NCI-H524 treated with DMSO at 0.1 percent for 48 hours (cell line): ENCODE results near the gene LPP.

ENCODE experiments used
- DNase-seq: peaks from one replicate; lab custom pipeline; 2025; lab: John Stamatoyannopoulos, UW

The LPP gene

DNA sequence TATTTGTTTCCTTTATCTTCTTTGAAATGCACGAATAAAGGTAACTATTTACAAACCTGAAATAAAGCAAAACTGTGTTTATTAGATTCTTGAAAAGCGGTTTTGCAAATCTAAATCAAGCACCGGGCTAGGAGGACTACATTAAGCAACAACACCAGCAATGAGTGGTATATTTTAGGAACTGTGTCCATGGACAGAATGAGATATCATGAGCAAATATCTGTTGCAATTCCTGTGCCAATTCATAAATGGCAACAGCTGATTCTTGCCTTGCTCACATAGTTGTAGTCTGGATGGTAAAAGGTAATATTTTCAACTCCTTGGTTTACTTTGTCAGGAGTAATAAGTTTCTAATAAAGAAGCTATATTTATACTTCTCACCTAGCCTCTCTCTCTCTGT is 403.3 kb downstream of the LPP start:
- DNase-seq, result no peak

- DNase-seq, result no peak
Measured at GRCh38 chr3:188558343-188559071, 404.6 kb downstream of the LPP start.

DNA sequence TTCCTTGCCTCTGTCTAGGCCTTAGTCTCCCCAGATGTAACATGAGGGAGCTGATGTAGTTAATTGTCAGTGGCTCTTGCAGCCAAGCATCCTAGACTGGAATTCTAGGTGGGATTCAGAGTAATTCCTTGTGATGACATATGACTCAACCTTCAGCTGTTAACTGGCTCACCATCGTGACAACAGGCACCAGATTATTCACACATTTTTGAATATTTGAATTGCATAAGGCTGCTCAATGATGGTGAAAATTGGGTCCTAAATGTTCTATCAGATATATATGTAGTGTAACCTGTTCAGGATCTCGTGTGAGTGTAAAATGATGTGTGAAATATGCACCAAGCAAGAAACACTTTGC is 405.1 kb downstream of the LPP start:
- no peak for DNase-seq

- DNase-seq, result no peak
Measured at GRCh38 chr3:188559856-188560255, 405.9 kb downstream of the LPP start.

DNA sequence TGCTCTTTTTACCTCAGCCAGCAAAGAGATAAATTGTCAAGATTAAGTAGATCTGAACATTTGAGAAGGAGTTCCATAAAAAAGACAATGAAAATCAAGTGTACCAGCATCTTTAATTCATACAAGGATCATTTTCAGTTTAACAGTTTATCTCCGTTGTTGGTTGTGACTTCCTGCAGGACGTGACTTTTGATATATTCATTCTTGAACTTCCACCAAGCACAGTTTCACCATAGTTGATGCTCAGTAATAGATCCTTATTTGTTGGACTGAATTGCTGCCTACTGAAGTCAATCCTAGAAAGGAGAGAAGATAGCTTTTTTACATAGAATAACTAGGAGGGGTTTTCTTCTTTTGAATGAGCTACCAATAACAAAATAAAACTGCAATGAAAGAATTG is 408.2 kb downstream of the LPP start:
- no peak for DNase-seq

GRCh38 chr3:188567478-188568195 is 413.7 kb downstream of the LPP start:
- DNase-seq, result no peak

DNA sequence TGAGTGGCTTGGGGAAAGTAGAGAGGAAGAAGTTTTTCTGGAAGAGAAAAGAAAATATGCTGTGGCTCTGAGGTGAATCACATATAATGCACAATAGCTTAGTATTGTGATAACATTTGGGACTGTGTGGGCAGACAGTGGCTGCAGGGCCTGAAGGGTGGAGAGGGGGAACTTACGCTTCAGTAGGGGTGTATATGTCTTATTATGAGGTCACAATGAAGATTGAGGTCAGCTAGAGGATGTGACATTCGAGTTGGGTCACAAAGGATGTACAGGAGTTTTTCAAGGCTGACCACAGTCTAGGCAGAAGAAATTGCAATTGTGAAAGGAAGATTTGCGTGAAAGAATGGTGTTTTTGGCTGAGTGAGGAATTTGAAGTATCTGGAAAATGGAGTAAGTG is 414.8 kb downstream of the LPP start:
- DNase-seq, result no peak

DNA sequence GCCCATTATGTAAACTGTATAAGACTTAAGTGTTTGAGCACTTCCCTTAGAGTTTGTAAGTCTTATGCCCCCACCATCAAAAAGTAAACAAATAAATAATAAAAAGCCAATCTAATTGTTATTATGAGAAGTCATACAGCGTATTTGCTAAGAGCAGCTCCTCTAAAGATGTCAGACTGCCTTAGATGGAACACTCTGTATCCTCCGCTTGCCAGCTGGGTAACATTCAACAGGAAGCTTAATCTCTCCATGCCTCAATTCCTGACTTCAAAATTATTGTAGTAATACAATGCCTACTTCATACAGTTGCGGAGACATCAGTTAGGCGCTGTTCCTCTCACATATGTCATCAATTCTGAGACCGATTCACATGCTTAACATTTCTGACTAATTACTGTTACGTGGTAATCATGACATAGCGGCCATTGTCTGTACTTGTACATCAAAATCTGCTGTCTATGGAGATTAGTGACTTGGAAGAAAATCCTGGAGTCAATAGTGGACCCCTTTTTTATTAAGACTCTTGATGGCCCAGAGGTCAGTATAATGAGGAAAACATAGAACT is 417.7 kb downstream of the LPP start:
- DNase-seq, result no peak

GRCh38 chr3:188573291-188573940 is 419.5 kb downstream of the LPP start:
- DNase-seq, result no peak

DNA sequence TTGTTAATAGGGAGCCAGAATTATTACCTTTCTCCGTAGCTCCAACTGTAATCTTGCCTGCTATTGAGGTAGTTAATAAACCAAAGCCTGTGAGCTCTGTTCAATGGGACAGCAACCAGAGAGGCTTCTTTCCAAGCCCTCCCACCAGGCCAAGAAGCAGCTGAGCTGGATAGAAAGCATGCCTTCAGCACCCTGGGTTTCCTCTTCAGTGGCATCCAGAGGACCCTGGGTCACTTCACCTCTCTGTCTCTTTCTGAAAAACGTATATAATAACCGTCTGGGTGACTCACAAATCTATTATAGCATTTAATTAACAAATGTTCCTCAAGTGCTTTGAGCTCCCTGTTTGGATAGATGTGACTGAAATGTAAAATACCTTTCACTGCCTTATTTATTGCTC is 420.0 kb downstream of the LPP start:
- DNase-seq, result no peak

DNA sequence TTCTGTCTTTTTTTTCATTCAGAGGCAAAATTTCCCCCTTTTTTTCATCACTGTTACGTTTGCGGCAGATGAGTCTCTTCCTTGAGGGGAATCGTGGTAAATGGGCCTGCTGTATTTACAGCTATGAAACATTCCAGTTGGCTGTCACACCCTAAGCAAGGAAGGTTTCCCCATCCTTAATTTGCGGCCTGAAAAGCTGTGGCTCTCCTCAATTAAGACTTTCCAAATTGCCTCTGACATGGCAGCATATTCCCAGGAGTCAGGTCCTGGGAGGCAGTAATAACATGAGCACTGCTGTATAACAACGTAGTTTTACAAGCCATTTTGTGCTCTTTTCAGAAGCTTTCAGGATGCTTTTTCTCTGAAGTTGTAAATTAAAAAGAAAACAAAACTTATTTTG is 420.9 kb downstream of the LPP start:
- DNase-seq, result no peak

GRCh38 chr3:188575501-188575900 is 421.5 kb downstream of the LPP start:
- DNase-seq, result no peak

GRCh38 chr3:188577539-188577938 is 423.6 kb downstream of the LPP start:
- no peak for DNase-seq

DNA sequence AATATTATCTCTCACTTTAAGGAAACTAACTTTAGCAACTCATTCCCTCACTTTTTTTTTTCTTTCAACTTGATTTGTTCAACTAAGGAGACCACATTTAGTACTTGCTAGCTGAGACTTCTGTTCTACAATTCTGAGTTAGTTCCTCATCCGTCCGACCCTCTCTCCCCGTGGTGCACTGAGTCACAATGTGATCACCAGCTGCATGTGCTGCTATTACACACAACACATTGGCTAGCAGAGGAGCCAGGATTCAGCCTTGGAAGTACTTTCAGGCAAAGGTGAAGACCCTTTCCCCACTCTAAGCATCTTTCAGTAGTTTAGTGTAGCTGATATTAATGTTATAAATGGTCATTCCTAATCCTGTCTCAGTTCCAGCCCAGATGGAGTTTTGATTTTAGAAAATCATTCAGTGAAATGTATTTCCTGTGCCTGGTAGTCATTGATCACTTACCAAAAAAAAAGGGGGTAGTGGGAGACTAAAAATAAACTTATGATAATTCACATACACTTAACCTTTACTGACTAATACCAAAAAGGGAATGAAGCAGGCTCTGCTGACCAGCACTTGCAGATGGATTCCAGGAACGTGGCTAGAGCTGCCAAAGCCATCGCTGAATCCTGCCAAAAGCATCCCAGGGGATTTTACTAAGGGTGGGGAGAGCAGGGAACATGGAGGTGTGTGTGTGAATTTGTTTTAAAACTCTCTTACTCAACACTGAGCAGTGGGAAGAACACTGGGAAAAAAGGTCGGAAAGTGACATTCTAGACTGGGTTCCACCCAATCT is 424.8 kb downstream of the LPP start:
- no peak for DNase-seq

- DNase-seq, result no peak
Measured at GRCh38 chr3:188580223-188580622, 426.3 kb downstream of the LPP start.

DNA sequence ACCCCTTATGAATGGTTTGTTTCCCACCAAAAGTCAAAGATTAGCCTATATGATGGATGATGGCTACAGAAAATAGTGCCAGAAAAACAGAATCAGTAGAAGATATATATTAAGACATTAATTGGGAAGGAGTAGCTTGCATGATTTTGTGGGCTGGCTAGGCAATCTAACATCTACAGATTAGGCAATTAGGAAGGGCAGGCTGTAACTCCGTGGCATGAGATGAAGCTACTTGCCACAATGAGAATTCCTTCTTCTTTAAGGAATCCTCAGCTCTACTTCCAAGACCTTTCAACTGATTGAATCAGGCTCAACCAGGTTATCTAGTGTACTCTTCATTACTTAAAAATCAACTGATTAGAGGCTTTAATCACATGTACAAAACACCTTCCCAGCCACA is 426.7 kb downstream of the LPP start:
- DNase-seq, result no peak

- DNase-seq, result no peak
Measured at GRCh38 chr3:188581365-188581764, 427.4 kb downstream of the LPP start.

- no peak for DNase-seq
Measured at GRCh38 chr3:188581792-188582191, 427.8 kb downstream of the LPP start.

- no peak for DNase-seq
Measured at GRCh38 chr3:188583341-188584161, 429.6 kb downstream of the LPP start.

GRCh38 chr3:188584162-188584529 is 430.2 kb downstream of the LPP start:
- no peak for DNase-seq

DNA sequence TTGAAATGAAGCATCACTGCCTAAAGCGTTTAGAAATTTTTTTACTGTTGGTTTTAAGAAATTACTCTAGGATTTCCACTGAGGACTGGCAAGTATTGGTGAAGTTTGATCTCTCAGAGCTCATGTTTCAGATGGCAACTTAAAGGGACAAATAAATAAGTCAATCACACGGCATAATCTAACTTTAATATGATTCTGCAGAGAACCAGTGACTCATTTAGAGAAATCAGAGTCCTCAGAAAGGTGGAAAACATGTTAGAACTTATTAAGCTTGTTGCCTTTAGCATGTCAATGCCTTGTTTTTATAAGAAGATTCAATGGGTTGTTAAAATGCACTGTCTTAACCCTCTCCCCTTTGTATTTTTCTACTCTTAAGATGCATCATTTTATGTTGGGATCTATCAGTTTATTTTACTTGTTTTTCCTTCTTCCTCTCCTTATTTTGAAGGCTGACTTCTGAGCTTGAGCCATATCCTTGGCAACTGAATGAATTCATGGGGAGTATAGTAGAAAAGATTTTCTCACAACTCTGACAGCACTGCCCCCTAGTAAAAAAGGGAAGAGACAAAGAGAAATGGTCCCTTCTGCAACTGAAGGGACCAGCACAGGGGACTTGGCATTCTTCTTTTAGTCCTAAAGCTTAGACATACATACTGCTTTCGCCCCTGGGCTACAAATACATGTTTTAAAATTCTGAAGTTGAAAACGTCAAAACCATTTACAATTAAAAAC is 431.2 kb downstream of the LPP start:
- no peak for DNase-seq
